ENCODE data around the gene ZNF599.

- TF ChIP-seq POLR2A (IDR thresholded peaks at IDR 0.05) (peak in 1 of 2 donors; percentile 55), CTCF (IDR thresholded peaks at IDR 0.05) (no peak)
Observed at GRCh38 chr19:34733266-34733745, 39.7 kb downstream of the ZNF599 start.
